SIG-M5 (cell line): ENCODE measurements around the gene ADRM1.

Source experiments
- DNase-seq: peaks from one replicate; lab custom pipeline; 2025; lab: John Stamatoyannopoulos, UW

Gene ADRM1

GRCh38 chr20:62325172-62325905 is 22.5 kb downstream of the ADRM1 start:
- DNase-seq = no peak

- no peak for DNase-seq
These were observed 23.8 kb downstream of the ADRM1 start for GRCh38 chr20:62326559-62326958.

GRCh38 chr20:62326959-62327725 is 24.3 kb downstream of the ADRM1 start:
- no peak for DNase-seq

GRCh38 chr20:62327726-62328495 is 25.1 kb downstream of the ADRM1 start:
- no peak for DNase-seq

GRCh38 chr20:62328684-62329388 is 26.0 kb downstream of the ADRM1 start:
- no peak for DNase-seq

GRCh38 chr20:62329389-62330377 is 26.9 kb downstream of the ADRM1 start:
- no peak for DNase-seq

GRCh38 chr20:62330576-62331317 is 27.9 kb downstream of the ADRM1 start:
- no peak for DNase-seq

GRCh38 chr20:62331347-62331746 is 28.6 kb downstream of the ADRM1 start:
- no peak for DNase-seq

- no peak for DNase-seq
These were observed 29.6 kb downstream of the ADRM1 start for GRCh38 chr20:62332421-62332820.

- no peak for DNase-seq
These were observed 30.4 kb downstream of the ADRM1 start for GRCh38 chr20:62332989-62333819.

GRCh38 chr20:62333820-62334595 is 31.2 kb downstream of the ADRM1 start:
- no peak for DNase-seq

- DNase-seq = no peak
These were observed 32.1 kb downstream of the ADRM1 start for GRCh38 chr20:62334881-62335280.

GRCh38 chr20:62335532-62335931 is 32.7 kb downstream of the ADRM1 start:
- DNase-seq = no peak

- no peak for DNase-seq
These were observed 33.5 kb downstream of the ADRM1 start for GRCh38 chr20:62336329-62336728.

GRCh38 chr20:62336775-62337557 is 34.2 kb downstream of the ADRM1 start:
- DNase-seq = no peak

GRCh38 chr20:62337558-62338293 is 34.9 kb downstream of the ADRM1 start:
- no peak for DNase-seq

- no peak for DNase-seq
These were observed 35.5 kb downstream of the ADRM1 start for GRCh38 chr20:62338294-62338620.
